Right atrium auricular region (tissue), 2 donors: Measurements from ENCODE around the gene ZNF511. TPM values are rescaled to one million over a fixed set of nuclear protein-coding genes. Genes with fewer than 3 reads are reported as not detected.
"Not testable (repeated sequence)": the region's sequence is repeated elsewhere in the genome, so short reads cannot be mapped to it uniquely, and the experiment has no call there.

Experiments
- DNase-seq: peaks from one replicate; pipeline ENCODE4 v3.0.0-alpha.2; 2019; ENCODE audit warnings: low spot score
- H3K27ac ChIP-seq, 2 donors: fragments of 200-600 bp; sonication (generic); 1 replicate in 1 of 2; 2 replicates in 1 of 2; pipeline ENCODE4 v1.5.1; 2016 to 2019
- H3K27me3 ChIP-seq, 2 donors: fragments of 200-600 bp; sonication (generic); one replicate each; pipeline versions ENCODE4 v1.5.1 to v1.6.0; 2017 to 2019
- H3K36me3 ChIP-seq: fragments of 200-600 bp; sonication (generic); one replicate; pipeline ENCODE4 v1.5.1; 2016
- H3K4me1 ChIP-seq, 2 donors: fragments of 200-600 bp; sonication (generic); one replicate each; pipeline versions ENCODE4 v1.5.1 to v1.6.0; 2017 to 2019
- H3K4me3 ChIP-seq, 2 donors: fragments of 200-600 bp; sonication (generic); 1 replicate in 1 of 2; 2 replicates in 1 of 2; pipeline ENCODE4 v1.5.1; 2017 to 2019; ENCODE audit warnings: mild to moderate bottlenecking in 1 of 2, moderate library complexity in 1 of 2
- H3K9me3 ChIP-seq, 2 donors: fragments of 200-600 bp; sonication (generic); one replicate each; pipeline ENCODE4 v1.5.1; 2019
- total RNA-seq, 2 donors: library from RNA; depleted of rRNA; stranded (reverse); fragments of >200 nt; gene quantifications; one replicate each; pipeline ENCODE4 v1.1.0, GENCODE V29; 2016
- TF ChIP-seq, protein P1 (sequence below), 2 donors: fragments of 200-600 bp; sonication (generic); IDR thresholded peaks; one replicate each; pipeline ENCODE4 v1.5.1; 2019; ENCODE audit warnings: antibody characterized with exemption in 2 of 2

Gene ZNF511
- total RNA-seq, 2 donors from 2014 or later = 28.1 to 31.9 TPM

DNA sequence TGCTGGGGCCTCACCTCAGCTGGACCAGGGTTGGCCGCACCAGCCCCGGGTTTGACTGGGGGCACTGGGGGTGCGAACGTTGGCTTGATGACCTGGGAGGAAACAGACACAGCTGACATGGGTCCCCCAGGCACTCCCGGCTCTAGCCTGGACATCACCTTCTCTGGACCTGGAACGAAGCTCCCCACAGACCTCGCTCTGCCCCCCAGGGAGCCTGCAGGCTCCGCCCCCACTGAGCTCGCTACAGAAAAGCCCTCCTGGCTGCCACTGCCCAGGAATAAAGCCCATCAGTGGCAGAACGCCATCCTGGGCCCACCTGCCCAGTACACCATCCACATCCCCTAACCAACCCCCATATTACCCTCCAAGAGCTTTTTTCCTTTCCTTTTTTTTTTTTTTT, 45.0 kb upstream of the ZNF511 start:
- DNase-seq = no peak
- TF ChIP-seq, protein P1, sequence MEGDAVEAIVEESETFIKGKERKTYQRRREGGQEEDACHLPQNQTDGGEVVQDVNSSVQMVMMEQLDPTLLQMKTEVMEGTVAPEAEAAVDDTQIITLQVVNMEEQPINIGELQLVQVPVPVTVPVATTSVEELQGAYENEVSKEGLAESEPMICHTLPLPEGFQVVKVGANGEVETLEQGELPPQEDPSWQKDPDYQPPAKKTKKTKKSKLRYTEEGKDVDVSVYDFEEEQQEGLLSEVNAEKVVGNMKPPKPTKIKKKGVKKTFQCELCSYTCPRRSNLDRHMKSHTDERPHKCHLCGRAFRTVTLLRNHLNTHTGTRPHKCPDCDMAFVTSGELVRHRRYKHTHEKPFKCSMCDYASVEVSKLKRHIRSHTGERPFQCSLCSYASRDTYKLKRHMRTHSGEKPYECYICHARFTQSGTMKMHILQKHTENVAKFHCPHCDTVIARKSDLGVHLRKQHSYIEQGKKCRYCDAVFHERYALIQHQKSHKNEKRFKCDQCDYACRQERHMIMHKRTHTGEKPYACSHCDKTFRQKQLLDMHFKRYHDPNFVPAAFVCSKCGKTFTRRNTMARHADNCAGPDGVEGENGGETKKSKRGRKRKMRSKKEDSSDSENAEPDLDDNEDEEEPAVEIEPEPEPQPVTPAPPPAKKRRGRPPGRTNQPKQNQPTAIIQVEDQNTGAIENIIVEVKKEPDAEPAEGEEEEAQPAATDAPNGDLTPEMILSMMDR (IDR thresholded peaks at IDR 0.05) = no peak
- H3K27me3 ChIP-seq = no peaks in the 10 kb centered on the region
- no peak overlapping the region for H3K27ac ChIP-seq
- no peaks in the 10 kb centered on the region for H3K36me3 ChIP-seq
- no peaks in the 10 kb centered on the region for H3K9me3 ChIP-seq
- peaks cover 0 to 35% of the 10 kb centered on the region in 2 donors for H3K4me1 ChIP-seq
- H3K4me3 ChIP-seq = no peak overlapping the region

DNA sequence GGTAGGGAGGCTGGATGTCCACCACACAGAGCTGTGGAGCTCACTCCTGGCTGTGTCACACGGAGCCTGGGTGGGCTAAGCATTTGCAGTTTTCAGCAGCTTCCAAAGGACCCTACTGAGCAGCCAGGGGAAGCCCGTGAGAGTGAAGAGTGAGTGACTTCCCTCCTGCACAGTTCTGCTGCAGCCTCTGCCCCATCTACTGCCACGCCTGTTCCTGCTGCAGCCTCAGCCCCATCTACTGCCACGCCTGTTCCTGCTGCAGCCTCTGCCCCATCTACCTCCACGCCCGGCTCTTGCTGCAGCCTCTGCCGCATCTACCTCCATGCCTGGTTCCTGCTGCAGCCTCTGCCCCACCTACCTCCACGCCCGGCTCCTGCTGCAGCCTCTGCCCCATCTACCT, 44.3 kb upstream of the ZNF511 start:
- peaks cover 0 to 27% of the 10 kb centered on the region in 2 donors for H3K4me1 ChIP-seq
- DNase-seq = no peak
- no peaks in the 10 kb centered on the region for H3K9me3 ChIP-seq
- H3K27me3 ChIP-seq = no peaks in the 10 kb centered on the region
- TF ChIP-seq, protein P1 (IDR thresholded peaks at IDR 0.05) = no peak
- no peaks in the 10 kb centered on the region for H3K36me3 ChIP-seq
- no peak overlapping the region for H3K4me3 ChIP-seq
- H3K27ac ChIP-seq = no peak overlapping the region

DNA sequence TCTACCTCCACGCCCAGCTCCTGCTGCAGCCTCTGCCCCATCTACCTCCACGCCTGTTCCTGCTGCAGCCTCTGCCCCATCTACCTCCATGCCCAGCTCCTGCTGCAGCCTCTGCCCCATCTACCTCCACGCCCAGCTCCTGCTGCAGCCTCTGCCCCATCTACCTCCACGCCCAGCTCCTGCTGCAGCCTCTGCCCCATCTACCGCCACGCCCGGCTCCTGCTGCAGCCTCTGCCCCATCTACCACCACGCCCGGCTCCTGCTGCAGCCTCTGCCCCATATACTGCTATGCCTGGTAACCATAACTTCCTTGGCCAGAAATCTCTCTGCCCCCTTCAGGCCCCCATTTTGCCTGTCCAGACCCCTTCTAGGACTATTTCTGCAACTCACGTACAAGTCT, 43.7 kb upstream of the ZNF511 start:
- H3K4me3 ChIP-seq, H3K27me3 ChIP-seq, H3K9me3 ChIP-seq, DNase-seq, H3K36me3 ChIP-seq, H3K27ac ChIP-seq: not testable (repeated sequence)
- H3K4me1 ChIP-seq = peaks cover 0 to 22% of the 10 kb centered on the region in 2 donors

DNA sequence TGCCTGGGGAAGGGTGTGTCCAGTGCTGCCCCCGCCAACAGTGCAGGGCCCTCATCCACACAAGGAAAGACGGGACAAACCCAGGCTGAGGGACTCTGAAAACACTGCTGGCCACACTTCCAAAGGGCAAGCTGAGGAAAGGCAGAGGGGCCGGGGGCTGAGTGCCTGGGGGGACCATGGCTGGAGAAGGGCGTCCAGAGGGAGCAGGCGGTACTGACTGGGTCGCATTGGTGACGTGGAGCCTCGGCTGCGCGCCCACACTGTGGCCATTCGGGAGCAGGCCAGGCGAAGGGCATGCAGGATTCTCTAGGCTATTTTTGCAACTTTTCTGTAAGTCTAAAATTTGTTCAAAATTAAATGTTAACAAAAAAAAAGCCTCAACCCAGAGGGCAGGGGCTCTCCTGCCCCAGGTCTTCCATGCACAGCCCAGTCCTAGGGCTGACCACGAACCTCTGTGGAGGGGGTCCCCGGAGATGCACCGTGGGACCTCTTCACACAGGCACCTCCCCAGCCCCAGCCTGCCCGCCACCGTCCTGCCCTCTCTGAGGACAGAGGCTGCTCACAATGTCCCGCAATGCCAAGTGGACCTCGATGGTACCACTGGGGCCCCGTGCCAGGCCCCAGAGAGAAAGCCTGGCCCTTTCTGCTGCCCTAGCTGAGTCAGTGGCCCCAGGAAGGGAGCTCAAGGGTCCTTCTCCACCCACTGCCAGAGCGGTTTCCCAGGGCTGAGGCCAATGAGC, 42.5 kb upstream of the ZNF511 start:
- Histone ChIP-seq H3K4me1 (peaks cover 0 to 10% of the 10 kb centered on the region in 2 donors), H3K27me3 (no peaks in the 10 kb centered on the region), H3K9me3 (no peaks in the 10 kb centered on the region), H3K27ac (no peak overlapping the region), H3K36me3 (no peaks in the 10 kb centered on the region), H3K4me3 (no peak overlapping the region)
- TF ChIP-seq, protein P1 (IDR thresholded peaks at IDR 0.05) = no peak
- DNase-seq = no peak

DNA sequence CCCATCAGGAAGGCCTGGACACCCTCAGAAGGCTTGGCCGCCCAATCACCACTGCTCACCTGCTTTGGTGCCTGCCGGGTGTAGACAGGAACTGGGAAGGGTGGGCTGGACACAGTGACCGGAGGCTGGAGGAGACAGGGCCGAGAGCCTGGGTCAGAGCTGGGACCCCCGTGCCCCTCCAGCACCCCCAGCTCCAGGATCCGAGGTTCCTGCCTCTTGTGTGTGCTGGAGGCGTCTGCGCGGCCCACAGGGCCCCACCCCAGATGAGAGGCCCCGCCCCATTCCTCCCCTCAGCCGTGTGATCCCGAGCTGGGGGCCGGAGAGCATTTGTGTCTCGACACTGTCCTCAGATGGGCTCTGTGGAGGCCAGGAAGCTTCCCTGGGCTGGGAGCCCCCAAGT, 41.4 kb upstream of the ZNF511 start:
- Histone ChIP-seq H3K9me3 (no peaks in the 10 kb centered on the region), H3K27me3 (no peaks in the 10 kb centered on the region), H3K4me1 (peaks cover 0 to 5% of the 10 kb centered on the region in 2 donors), H3K4me3 (no peak overlapping the region), H3K27ac (no peak overlapping the region), H3K36me3 (no peaks in the 10 kb centered on the region)
- TF ChIP-seq, protein P1 (IDR thresholded peaks at IDR 0.05) = no peak
- no peak for DNase-seq

DNA sequence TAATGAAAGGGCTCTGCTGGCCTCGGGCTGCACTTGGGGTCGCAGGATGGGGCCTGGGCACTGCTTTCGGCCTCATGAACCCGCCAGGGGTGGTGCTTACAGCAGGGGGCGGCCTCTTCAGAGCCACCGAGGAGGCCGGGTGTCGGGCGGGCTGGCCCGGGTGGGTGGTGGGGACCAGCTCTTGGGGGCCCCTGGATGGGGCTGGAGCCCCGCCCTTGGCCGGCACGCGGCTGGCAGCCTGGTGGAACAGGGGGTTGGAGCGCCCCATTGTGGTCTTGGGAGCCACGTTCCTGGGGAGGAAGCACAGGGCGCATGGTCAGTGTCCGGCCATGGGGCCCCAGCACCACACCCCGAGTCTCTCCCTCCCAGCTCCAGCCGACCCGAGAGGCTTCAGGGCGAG, 40.9 kb upstream of the ZNF511 start:
- Histone ChIP-seq H3K4me1 (peaks cover 0 to under 1% of the 10 kb centered on the region in 2 donors), H3K27me3 (no peaks in the 10 kb centered on the region), H3K27ac (no peak overlapping the region), H3K9me3 (no peaks in the 10 kb centered on the region), H3K4me3 (no peak overlapping the region), H3K36me3 (no peaks in the 10 kb centered on the region)
- TF ChIP-seq, protein P1 (IDR thresholded peaks at IDR 0.05) = no peak
- DNase-seq = no peak
